BE2C (cell line): ENCODE results near the gene ABTB2.

ENCODE experiments used
- DNase-seq: peaks from one replicate; pipeline ENCODE4 v3.0.0-alpha.2; 2020
- H3K27me3 ChIP-seq: fragments of 250-450 bp; sonication (Bioruptor Pico); 2 replicates; pipeline ENCODE4 v1.5.1; 2020; ENCODE audit warnings: mild to moderate bottlenecking
- H3K36me3 ChIP-seq: fragments of 250-450 bp; sonication (Bioruptor Pico); 2 replicates; pipeline ENCODE4 v1.5.1; 2020; ENCODE audit warnings: mild to moderate bottlenecking
- H3K4me1 ChIP-seq: fragments of 250-450 bp; sonication (Bioruptor Pico); 2 replicates; pipeline ENCODE4 v1.5.1; 2020
- H3K4me3 ChIP-seq: 2 replicates; pipeline ENCODE4 v1.5.1; 2011; ENCODE audit warnings: low read depth, low read length
- H3K9me3 ChIP-seq: fragments of 250-450 bp; sonication (Bioruptor Pico); 2 replicates; pipeline ENCODE4 v1.5.1; 2020
- CTCF ChIP-seq: IDR thresholded peaks from 2 replicates; pipeline ENCODE4 v1.5.1; 2012; ENCODE audit warnings: mild to moderate bottlenecking, low read depth, low read length

ABTB2 gene

GRCh38 chr11:34240150-34240494 is 117.7 kb downstream of the ABTB2 start:
- TF ChIP-seq CTCF, result no peak
- no peak for DNase-seq
- Histone ChIP-seq H3K27me3 (no peaks in the 10 kb centered on the region), H3K36me3 (no peaks in the 10 kb centered on the region), H3K4me3 (no peak overlapping the region), H3K4me1 (no peaks in the 10 kb centered on the region), H3K9me3 (no peaks in the 10 kb centered on the region)

GRCh38 chr11:34239465-34240149 is 118.2 kb downstream of the ABTB2 start:
- no peak for DNase-seq
- TF ChIP-seq CTCF, result no peak
- H3K4me1 ChIP-seq, result no peaks in the 10 kb centered on the region
- no peaks in the 10 kb centered on the region for H3K9me3 ChIP-seq
- no peaks in the 10 kb centered on the region for H3K27me3 ChIP-seq
- no peak overlapping the region for H3K4me3 ChIP-seq
- no peaks in the 10 kb centered on the region for H3K36me3 ChIP-seq

GRCh38 chr11:34238966-34239365 is 118.8 kb downstream of the ABTB2 start:
- no peak overlapping the region for H3K4me3 ChIP-seq
- no peaks in the 10 kb centered on the region for H3K27me3 ChIP-seq
- no peak for TF ChIP-seq CTCF
- H3K36me3 ChIP-seq, result no peaks in the 10 kb centered on the region
- DNase-seq, result no peak
- H3K4me1 ChIP-seq, result no peaks in the 10 kb centered on the region
- no peaks in the 10 kb centered on the region for H3K9me3 ChIP-seq

GRCh38 chr11:34238533-34238932 is 119.3 kb downstream of the ABTB2 start:
- no peak for DNase-seq
- H3K27me3 ChIP-seq, result no peaks in the 10 kb centered on the region
- no peak for TF ChIP-seq CTCF
- H3K4me1 ChIP-seq, result no peaks in the 10 kb centered on the region
- no peak overlapping the region for H3K4me3 ChIP-seq
- H3K9me3 ChIP-seq, result no peaks in the 10 kb centered on the region
- H3K36me3 ChIP-seq, result no peaks in the 10 kb centered on the region

- Histone ChIP-seq H3K9me3 (no peaks in the 10 kb centered on the region), H3K27me3 (no peaks in the 10 kb centered on the region), H3K4me1 (no peaks in the 10 kb centered on the region), H3K36me3 (no peaks in the 10 kb centered on the region), H3K4me3 (no peak overlapping the region)
- no peak for TF ChIP-seq CTCF
- DNase-seq, result no peak
Observed at GRCh38 chr11:34236572-34236971, 121.2 kb downstream of the ABTB2 start.

GRCh38 chr11:34235591-34236071 is 122.2 kb downstream of the ABTB2 start:
- no peak overlapping the region for H3K4me3 ChIP-seq
- no peaks in the 10 kb centered on the region for H3K36me3 ChIP-seq
- no peak for DNase-seq
- no peaks in the 10 kb centered on the region for H3K27me3 ChIP-seq
- TF ChIP-seq CTCF, result no peak
- H3K4me1 ChIP-seq, result no peaks in the 10 kb centered on the region
- H3K9me3 ChIP-seq, result no peaks in the 10 kb centered on the region
